ENCODE data around the gene BANK1.

- TF ChIP-seq RFX5 (IDR thresholded peaks at IDR 0.05; ENCODE audit: low read depth, low read length) = no peak
- no peak for TF ChIP-seq POLR2A (IDR thresholded peaks at IDR 0.05; ENCODE audit: low read depth, low read length)
- no peak for TF ChIP-seq CTCF (conservative IDR thresholded peaks at IDR 0.05; ENCODE audit: low read depth, low read length)
- no peak for TF ChIP-seq MXI1 (IDR thresholded peaks at IDR 0.05; ENCODE audit: borderline replicate concordance, low read depth, low read length)
Observed at GRCh38 chr4:101763576-101763975, 27.0 kb upstream of the BANK1 start.
